ENCODE data around the gene IQCF2.

DNA sequence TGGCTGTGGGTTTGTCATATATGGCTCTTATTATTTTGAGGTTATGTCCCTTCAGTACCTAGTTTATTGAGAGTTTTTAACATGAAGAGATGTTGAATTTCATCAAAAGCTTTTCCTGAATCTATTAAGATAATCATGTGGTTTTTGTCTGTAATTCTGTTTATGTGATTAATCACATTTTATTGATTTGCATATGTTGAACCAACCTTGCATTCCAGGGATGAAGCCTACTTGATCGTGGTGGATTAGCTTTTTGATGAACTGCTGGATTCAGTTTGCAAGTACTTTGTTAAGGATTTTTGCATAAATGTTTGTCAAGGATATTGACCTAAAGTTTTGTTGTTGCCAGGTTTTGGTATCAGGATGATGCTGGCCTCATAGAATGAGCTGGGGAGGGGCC is 33.1 kb upstream of the IQCF2 start:
- TF ChIP-seq POLR2A (IDR thresholded peaks at IDR 0.05) (no peak), CTCF (IDR thresholded peaks at IDR 0.05) (no peak)
